ENCODE results near the gene RNF114. TPM values are rescaled to one million over a fixed set of nuclear protein-coding genes. Genes with fewer than 3 reads are reported as not detected.

Gene RNF114
- total and polyA plus RNA-seq, 2 donors (not counting 3 experiments of a cell fraction or from before 2014, with no cell fraction given), result 45.8 to 81.7 TPM

DNA sequence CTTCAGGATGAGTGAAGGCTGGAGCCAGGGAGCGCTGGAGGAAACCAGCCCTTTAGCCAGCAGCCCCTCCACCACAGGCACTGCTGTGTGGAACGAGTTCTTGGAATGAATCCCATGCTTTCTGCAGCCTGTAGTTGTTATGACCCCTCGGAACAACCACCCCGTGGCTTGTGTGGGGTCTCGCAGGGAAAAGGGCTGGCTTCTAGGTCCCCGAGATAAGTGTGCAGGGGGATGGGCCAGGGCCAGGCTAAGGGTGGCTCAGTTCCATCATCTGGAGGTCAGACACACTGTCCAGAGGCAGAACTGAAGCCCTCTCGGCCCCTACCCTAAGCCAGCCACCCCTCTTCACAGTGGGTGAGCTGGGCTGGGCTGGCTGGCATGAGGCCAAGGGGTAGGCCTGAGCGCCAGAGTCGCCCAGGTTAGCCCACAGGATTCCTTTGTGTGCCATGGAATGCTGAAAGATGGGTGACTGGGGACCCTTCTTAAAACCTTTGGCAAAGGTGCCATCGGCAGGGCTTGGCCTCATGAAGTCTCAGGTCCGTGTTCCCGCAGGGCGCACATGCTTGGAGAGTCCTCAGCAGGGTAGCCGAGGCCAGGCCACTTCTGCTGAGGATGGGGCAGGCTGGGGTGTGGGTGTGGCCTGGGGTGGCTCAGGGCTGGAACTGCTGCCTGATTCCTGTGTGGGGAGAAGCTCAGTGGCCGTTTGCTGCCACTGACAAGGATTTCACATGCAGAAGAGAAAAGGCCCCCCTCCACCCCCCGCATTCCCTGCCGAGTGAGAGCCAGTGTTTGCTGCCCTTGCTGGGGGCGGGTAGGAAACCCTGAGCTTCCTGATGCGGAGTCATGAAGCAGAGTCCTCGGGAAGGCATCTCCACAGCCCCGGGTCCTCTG lies 45.5 kb upstream of the RNF114 start:
- no TSS peak for BruUV-seq (replicated peaks)
- Histone ChIP-seq H3K27me3 (ENCODE audit: control insufficient read depth in 2 of 2, insufficient read depth in 2 of 2, low read length in 2 of 2) (no peaks in the 10 kb centered on the region), H3K4me2 (ENCODE audit: insufficient read depth, low read length) (no peak overlapping the region), H3K4me3 (replicated peaks in 1 of 3; ENCODE audit: insufficient read depth in 1 of 3, low read depth in 1 of 3, low read length in 3 of 3) (no peak overlapping the region), H3K79me2 (ENCODE audit: control insufficient read depth, insufficient read depth, low read length) (no peaks in the 10 kb centered on the region), H3K4me1 (ENCODE audit: control insufficient read depth, extremely low read depth, insufficient read depth, low read length) (peaks cover 20% of the 10 kb centered on the region), H3K9ac (replicated peaks; ENCODE audit: extremely low read depth, insufficient read depth, low read length) (no peak overlapping the region), H4K20me1 (replicated peaks; ENCODE audit: control insufficient read depth, extremely low read depth, insufficient read depth, low read length) (no peaks in the 10 kb centered on the region), H3K27ac (ENCODE audit: insufficient read depth, low read depth, low read length) (no peak overlapping the region), H3K9me3 (replicated peaks; ENCODE audit: control insufficient read depth, insufficient read depth, low read length) (no peaks in the 10 kb centered on the region), H2AFZ (ENCODE audit: low read depth, low read length) (peak overlapping the region; percentile 7), H3K36me3 (ENCODE audit: control insufficient read depth in 2 of 2, extremely low read depth in 1 of 2, insufficient read depth in 2 of 2, low read length in 2 of 2) (no peaks in the 10 kb centered on the region), H3K9me1 (replicated peaks; ENCODE audit: control insufficient read depth, extremely low read depth, insufficient read depth, low read length) (no peaks in the 10 kb centered on the region)
- no peak for TF ChIP-seq POLR2AphosphoS5 (IDR thresholded peaks at IDR 0.05; ENCODE audit: insufficient read depth, low read depth, low read length)
- TF ChIP-seq MYC (IDR thresholded peaks at IDR 0.05; ENCODE audit: low read depth, low read length), result no peak
- dilution Hi-C loops (cut with MboI; ENCODE audit: extremely low pct_ligation_motif_present, low sequenced_read_pairs) (no loop called here), intact Hi-C loops (cut with micrococcal nuclease) (no loop called here)
- ChIA-PET POLR2A (no interaction called here), CTCF (interaction anchor here (0.5 to 6.6 kb wide), 10 partner anchors 11 to 349 kb away, joined by 3 to 69 read pairs (median 4); no protein-coding TSS in a partner anchor)
- DNase-seq (ENCODE audit: low read depth, low spot score) (peak; percentile 20), FAIRE-seq (no peak)

DNA sequence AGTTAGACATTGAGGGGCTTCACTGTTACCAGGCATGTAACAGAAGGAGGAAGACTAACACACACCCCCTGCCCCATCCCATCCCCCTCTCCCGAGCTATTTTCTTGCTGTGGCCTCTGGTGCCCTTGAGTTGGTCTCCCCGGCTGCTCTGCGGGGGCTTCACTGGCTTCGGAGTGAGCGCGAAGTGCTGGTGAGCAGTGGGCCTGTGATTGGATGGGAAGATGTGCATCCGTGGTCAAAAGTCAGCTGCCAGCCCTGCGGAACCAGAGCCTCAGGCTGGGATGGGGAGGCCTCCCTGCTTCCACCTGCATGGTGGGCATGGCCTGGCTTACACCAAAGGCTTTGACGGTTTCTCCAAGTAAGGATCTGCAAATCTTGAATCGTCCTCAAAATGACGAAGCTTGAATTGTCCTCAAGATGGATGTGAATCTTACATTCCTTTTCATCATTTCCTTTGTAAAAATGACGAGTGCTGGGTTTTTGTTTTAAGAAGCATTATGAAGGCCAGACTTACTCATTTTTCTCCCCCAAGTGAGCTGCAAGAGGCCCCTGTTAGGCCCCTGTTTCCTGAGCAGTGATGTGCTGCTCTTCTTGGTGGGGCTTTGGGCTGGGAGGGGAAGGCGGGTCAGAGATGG lies 44.6 kb upstream of the RNF114 start:
- peaks cover 20% of the 10 kb centered on the region for H3K4me1 ChIP-seq (ENCODE audit: control insufficient read depth, extremely low read depth, insufficient read depth, low read length)
- CTCF ChIA-PET, result interaction anchor here (0.5 to 6.6 kb wide), 8 partner anchors 10 to 350 kb away, joined by 3 to 60 read pairs (median 4); no protein-coding TSS in a partner anchor
- intact Hi-C loops (cut with micrococcal nuclease) (no loop called here), dilution Hi-C loops (cut with MboI; ENCODE audit: extremely low pct_ligation_motif_present, low sequenced_read_pairs) (no loop called here)
- TF ChIP-seq MYC (IDR thresholded peaks at IDR 0.05; ENCODE audit: low read depth, low read length) (no peak), GATA2 (IDR thresholded peaks at IDR 0.05; ENCODE audit: insufficient read depth, insufficient read length, low read depth, low read length) (no peak), MAX (IDR thresholded peaks at IDR 0.05; ENCODE audit: insufficient read depth, insufficient read length) (no peak), JUN (IDR thresholded peaks at IDR 0.05; ENCODE audit: borderline replicate concordance, insufficient read depth, insufficient read length, low read depth) (no peak), POLR2A (IDR thresholded peaks at IDR 0.05; ENCODE audit: low read depth, low read length) (no peak), FOS (IDR thresholded peaks at IDR 0.05; ENCODE audit: borderline replicate concordance, insufficient read depth, low read length) (no peak), EZH2 (IDR thresholded peaks at IDR 0.05; ENCODE audit: borderline replicate concordance, low read depth, low read length, severe bottlenecking) (no peak), POLR2AphosphoS5 (IDR thresholded peaks at IDR 0.05; ENCODE audit: insufficient read depth, low read depth, low read length) (no peak)
- TF ChIP-seq, protein P1, sequence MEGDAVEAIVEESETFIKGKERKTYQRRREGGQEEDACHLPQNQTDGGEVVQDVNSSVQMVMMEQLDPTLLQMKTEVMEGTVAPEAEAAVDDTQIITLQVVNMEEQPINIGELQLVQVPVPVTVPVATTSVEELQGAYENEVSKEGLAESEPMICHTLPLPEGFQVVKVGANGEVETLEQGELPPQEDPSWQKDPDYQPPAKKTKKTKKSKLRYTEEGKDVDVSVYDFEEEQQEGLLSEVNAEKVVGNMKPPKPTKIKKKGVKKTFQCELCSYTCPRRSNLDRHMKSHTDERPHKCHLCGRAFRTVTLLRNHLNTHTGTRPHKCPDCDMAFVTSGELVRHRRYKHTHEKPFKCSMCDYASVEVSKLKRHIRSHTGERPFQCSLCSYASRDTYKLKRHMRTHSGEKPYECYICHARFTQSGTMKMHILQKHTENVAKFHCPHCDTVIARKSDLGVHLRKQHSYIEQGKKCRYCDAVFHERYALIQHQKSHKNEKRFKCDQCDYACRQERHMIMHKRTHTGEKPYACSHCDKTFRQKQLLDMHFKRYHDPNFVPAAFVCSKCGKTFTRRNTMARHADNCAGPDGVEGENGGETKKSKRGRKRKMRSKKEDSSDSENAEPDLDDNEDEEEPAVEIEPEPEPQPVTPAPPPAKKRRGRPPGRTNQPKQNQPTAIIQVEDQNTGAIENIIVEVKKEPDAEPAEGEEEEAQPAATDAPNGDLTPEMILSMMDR (IDR thresholded peaks at IDR 0.05; ENCODE audit: extremely low read depth in 1 of 2, insufficient read depth in 1 of 2, low read depth in 1 of 2, low read length in 2 of 2), result no peak
- no TSS peak for BruUV-seq (replicated peaks)
- no peak overlapping the region for H3K27ac ChIP-seq (ENCODE audit: insufficient read depth, low read depth, low read length)
- peak overlapping the region; percentile 7 for H2AFZ ChIP-seq (ENCODE audit: low read depth, low read length)
- H4K20me1 ChIP-seq (replicated peaks; ENCODE audit: control insufficient read depth, extremely low read depth, insufficient read depth, low read length), result no peaks in the 10 kb centered on the region
- no peak for FAIRE-seq
- no peak overlapping the region for H3K9ac ChIP-seq (replicated peaks; ENCODE audit: extremely low read depth, insufficient read depth, low read length)
- DNase-seq (ENCODE audit: low read depth, low spot score), result no peak
- no peaks in the 10 kb centered on the region for H3K9me3 ChIP-seq (replicated peaks; ENCODE audit: control insufficient read depth, insufficient read depth, low read length)
- POLR2A ChIA-PET, result no interaction called here
- no peaks in the 10 kb centered on the region for H3K36me3 ChIP-seq (ENCODE audit: control insufficient read depth in 2 of 2, extremely low read depth in 1 of 2, insufficient read depth in 2 of 2, low read length in 2 of 2)
- H3K79me2 ChIP-seq (ENCODE audit: control insufficient read depth, insufficient read depth, low read length), result no peaks in the 10 kb centered on the region
- no peak overlapping the region for H3K4me3 ChIP-seq (replicated peaks in 1 of 3; ENCODE audit: insufficient read depth in 1 of 3, low read depth in 1 of 3, low read length in 3 of 3)
- no peaks in the 10 kb centered on the region for H3K27me3 ChIP-seq (ENCODE audit: control insufficient read depth in 2 of 2, insufficient read depth in 2 of 2, low read length in 2 of 2)
- no peak overlapping the region for H3K4me2 ChIP-seq (ENCODE audit: insufficient read depth, low read length)
- H3K9me1 ChIP-seq (replicated peaks; ENCODE audit: control insufficient read depth, extremely low read depth, insufficient read depth, low read length), result no peaks in the 10 kb centered on the region

Data from endothelial cell of umbilical vein (primary cell).